Activated T-cell treated with anti-CD3 and anti-CD28 coated beads, Interleukin-2, amount 50 U/mL, for 48 hours (primary cell): Measurements from ENCODE around the gene CD81.
"Not testable (repeated sequence)": the region's sequence is repeated elsewhere in the genome, so short reads cannot be mapped to it uniquely, and the experiment has no call there.

Experiments used
- DNase-seq, 2 experiments: peaks; one replicate each; pipeline ENCODE4 v3.0.0-alpha.2; 2020

Gene CD81

DNA sequence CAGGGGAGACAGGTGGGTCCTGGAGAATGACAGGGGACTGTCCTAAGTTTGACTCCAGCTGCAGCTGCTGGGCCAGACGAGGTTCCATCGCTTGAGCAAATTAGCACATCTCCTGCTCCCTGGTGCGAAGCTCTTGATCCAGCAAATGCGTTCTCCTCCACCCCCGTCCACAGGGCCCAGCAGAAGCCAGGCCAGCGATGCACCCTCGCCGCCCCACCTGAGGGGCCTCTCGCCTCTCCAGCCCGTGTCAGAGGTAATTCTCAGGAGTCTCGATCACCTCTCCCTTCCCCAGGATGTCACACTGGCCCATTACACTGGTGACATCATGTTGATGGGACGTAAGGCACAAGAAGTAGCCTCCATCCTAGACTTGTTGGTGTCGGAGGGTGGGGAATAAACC is 19.5 kb upstream of the CD81 start:
- not testable (repeated sequence) for DNase-seq

DNA sequence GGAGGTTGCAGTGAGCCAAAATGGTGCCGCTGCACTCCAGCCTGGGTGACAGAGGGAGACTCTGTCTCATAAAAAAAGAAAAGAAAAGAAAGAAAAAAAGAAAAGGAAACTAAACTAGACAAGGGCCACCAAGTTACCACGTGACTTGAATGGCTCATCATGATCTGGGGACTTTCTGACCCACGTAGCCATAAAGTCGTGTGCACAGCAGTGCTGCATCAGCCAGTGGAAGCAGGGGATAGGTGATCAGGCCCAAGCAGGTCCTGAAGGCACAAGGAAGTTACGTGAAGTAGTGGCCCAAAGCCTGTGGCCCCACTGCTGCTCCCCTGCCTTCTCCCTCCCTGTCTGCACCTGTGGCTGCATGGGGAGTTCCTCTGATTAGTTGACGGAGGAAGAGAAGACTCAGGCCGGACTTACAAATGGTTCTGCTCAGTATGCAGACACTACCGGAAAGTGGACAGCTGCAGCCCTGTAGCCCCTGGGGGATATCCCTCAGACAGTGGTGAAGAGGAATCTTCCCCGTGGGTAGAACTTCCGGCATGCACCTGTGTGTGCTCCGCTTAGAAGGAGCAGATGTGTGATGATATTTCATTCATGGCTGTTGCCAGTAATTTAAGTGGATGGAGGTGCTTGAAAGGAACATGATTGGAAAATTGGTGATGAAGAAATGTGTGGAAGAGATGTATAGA is 18.2 kb upstream of the CD81 start:
- no peak for DNase-seq

DNA sequence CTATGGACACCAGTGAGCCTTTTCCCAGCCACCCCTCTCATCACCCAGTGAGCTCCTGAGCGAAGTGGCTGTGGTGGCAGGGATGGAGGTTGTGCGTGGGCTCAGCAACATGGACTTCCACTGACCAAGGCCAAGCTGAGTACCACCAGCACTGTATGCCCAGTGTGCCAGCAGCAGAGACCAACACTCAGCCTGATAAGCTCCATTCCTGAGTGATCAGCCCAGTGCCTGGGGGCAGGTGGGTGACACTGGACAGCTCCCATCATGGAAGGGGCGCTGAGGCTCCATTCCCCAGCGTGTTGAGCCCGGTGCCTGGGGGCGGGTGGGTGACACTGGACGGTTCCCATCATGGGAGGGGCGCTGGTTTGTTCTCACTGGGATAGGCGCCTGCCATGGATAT is 17.6 kb upstream of the CD81 start:
- DNase-seq: no peak

DNA sequence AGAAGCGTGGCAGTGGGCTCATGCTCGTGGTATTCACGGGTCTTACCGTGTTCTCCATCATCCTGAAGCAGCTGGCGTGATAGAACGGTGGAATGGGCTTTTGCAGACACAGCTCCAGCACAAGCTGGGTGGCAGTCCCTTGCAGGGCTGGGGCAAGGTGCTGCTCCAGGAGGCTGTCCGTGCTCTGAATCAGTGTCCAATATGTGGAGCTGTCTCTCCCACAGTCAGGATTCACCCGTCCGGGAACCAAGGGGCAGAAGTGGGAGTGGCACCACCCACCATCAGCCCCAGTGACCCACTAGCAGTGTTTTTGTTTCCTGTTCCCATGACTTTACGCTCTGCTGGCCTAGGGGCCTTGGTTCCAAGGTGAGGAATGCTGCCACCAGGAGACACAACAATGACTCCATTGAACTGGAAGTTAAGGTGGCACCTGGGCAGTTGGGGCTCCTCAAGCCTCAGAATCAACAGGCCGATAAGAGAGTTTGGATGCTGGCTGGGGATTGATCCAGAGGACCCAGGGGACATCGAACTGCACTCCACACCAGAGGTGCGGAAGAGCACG is 16.9 kb upstream of the CD81 start:
- DNase-seq: no peak

DNA sequence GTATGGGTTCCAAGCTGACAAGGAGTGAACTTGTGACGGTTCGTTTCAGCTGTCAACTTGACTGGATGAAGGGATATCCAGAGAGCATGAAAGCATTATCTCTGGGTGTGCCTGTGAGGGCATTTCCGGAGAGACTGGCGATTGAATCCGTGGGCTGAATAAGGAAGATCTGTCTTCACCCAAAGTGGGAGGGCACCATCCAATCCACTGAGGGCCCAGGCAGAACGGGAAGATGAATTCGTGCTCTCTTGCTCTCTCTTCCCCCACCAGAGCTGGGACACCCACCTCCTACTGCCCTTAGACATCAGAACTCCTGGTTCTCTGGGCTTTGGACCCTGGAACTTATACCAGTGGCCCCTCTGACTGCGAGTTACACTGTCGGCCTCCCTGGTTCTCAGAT is 15.5 kb upstream of the CD81 start:
- no peak for DNase-seq

DNA sequence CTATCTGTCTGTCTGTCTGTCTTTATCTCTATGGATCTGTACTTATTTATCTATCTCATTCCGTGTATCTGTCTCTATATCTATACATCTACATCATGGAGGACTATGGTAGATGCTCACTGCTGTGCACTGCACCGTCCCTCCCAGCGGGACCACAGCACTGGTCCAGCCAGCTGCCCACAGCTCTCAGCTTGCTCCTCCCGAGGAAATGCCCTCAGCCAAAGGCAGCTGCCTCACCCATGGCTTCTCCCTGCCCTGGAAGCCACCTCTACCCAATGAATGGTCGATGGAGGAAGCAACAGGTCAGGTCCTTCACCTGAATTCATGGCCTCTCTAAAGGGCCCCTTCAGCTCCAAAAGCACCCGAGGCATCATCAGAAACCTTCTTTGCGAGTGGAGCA is 14.7 kb upstream of the CD81 start:
- no peak for DNase-seq

DNA sequence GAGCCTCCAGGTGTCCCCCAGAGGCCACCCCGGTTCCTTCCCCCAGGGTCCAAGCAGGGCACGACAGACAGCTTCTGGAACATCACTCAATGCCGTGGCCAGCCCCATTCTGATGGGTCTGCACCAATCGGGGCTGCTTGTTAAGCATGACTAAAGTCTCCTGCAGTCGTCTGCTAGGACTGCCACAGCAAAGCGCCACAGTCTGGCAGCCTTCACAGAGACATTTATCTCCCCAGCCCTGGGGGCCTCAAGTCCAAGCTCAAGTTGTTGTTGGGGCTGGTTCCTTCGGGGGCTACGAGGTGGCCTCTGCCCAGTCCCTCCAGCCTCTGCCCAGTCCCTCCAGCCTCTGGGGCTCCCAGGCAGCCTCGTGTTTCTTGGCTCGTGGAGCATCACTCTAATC is 14.0 kb upstream of the CD81 start:
- no peak for DNase-seq

DNA sequence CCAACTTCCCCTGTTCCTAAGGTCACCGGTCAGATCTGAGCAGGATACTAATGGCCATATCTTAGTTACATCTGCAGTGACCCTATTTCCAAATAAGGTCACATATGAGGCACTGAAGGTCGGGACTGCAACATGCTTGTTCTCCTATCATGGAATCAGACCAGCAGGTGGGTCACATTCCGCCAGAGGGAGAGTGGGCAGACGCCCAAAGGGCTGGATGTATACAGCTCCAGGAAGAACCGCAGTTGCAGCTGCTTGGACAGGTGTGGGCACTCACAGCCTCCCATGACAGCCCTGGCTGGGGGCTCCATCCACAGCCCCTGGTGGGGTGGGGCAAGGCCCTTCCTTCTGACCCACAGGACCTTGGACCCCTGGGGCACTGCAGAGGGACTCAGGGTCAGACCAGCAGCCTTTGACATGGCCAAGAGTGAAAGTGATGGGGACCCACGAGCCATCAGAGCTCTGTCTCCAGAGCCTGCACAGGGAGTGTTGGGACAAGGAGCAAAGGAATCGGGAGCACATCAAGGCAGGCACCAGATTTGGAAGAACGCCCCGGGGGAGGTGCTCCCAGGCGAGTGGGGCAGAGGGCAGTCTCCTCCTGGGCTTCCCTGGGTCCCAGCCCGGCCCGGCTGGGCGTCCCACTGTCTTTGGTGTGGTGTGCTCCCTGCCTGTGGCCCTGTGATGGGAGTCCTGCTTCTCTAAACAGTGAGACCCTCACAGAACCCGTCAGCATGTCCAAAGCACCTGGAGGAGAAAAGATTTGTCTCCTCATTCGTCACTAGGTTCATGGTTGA is 13.3 kb upstream of the CD81 start:
- no peak for DNase-seq

DNA sequence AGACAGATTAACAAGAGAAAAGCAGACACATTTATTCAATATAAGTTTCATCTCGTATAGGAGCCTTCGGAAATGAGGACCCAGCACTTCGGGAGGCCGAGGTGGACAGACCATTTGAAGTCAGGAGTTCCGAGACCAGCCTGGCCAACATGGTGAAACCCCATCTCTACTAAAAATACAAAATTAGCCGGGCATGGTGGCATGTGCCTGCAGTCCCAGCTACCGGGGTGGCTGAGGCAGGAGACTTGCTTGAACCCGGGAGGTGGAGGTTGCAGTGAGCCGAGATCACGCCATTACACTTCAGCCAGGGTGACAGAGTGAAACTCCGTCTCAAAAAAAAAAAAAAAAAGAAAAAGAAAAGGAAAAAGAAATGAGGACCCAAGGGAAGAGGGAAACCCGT is 12.7 kb upstream of the CD81 start:
- DNase-seq: not testable (repeated sequence)

DNA sequence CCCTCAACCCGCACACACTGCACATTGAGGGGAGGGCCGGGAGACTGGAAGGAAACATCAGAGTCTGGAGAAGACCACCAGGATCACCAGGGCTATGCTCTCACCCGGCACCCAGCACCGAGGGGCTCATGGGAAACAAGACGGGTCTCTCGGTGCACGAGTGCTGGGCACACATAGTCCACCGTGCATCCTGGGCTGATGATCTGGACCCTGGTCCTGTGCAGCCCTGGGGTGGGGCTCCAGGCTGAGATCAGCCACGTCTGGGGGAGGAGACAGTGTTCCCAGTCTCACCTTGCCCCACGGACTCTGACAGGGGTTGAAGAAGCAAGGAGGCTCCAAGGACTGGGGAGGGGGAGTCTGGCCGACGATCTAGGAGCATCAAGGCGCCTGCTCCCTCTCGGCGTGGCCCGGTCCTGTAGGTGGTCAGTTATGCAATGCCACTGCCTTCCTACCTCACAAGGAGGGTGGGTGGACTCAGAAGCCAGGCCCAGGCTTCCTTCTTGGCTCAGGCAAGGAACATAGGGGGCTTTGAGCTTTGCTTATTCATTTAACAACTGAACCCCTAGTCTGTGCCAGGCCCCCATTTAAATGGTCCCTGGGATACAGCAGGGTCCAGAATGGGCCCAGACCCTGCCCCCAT is 11.4 kb upstream of the CD81 start:
- DNase-seq: no peak

DNA sequence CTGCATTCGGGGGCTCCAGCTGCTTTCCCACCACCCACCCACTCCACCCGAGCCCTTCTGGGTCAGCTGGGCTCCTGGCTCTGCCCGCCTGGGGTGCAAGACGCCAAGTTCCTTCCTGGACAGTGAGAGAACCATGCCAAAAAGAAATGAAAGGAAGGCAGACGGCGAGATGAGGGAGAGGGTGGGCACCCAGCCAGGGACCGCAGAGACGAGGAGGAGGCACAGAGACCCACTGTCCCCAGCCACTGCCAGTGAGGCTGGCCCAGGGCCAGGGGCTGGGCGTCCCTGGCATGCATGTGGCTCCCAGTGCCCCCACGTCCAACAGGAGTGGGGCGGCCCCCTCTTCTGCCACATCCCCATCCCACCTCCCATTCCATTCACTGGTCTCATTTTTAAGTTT is 10.8 kb upstream of the CD81 start:
- no peak for DNase-seq

DNA sequence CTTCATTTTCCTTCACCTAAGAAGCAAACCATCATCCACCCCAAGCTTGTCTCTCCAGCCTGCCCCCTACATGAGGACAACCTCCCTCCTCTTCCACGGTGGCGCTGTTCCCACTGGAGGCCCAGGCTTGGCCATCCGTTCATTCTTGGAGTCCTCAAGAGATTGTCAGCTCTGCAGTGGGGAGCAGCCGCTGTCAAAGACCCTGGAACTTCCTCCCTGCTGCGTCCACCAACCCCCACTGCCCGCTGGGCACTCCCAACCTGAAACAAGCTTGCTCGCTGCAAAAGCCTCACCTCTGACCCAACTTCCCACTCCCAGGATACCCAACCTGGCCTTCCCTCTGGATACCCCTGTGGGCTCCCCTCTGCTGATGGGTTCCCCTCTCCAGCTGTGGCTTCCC is 10.4 kb upstream of the CD81 start:
- no peak for DNase-seq

DNA sequence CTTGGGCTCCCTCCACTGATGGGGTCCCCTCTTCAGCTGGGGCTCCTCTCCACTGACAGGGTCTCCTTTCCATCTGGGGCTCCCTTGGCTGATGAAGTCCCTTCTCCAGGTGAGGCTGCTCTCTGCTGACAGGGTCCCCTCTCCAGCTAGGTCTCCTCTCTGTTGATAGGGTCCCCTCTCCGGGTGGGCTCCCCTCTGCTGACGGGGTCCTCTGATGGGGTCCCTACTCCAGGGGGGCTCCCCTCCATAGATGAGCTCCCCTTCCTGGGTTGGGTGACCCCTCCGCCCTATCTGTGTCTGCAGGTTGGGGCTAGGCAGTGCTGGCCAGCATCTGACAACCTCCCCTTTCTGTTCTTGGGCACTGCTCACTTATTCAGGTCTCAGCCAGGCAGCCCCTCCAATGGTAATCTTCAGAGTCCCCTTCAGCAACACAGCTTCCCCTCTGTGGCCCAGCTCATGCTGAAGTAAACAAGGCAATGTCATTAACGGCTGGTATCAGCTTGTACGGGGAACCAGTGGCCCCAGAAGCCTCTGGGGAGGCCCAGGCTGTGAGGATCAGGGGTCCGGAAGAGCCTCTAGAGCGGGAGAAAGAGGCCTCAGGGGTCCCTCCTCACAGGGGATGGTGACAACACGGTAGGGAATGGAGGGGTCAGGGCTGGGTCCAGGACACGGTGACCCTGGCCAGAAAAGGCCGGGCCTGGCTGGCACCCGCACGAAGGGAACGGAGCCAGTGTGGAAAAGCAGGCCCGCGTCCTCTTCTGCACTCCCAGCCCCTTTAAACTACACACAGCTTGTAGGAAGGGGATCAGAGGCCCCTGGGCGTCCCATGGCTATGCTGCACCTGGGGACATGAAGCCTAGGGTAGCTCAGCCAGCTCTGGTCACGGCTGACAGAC is 9.6 kb upstream of the CD81 start:
- no peak for DNase-seq

DNA sequence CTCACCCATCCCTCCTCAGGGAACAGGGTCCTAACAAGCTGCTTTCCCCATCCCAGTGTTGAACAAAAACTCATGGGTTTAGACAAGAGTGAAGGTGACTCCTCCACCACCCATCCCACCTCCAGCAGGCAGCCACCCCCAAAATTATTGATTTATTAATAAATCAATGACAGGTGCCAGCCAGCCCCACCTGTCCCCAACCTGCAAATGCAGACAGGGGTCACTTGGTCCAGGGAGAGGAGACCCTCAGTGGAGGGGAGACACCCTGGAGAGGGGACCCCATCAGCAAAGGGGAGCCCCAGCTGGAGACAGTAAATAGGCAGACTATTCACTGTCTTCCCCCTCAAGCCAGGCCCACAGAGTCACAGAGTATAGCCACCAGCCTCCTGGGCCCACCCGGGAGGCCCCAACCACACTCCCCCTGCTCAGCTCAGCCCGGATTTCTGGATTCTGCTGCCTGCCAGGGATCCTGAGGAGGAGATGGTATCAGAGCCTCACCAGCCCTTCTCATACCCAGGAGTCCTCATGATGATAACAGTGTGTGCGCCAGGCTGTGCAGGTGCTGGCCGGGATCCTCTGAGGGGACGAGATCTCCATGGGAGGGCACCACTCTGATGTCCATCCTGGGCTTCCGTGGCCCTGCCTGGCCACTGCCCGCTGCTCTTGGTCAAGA is 8.8 kb upstream of the CD81 start:
- no peak for DNase-seq

DNA sequence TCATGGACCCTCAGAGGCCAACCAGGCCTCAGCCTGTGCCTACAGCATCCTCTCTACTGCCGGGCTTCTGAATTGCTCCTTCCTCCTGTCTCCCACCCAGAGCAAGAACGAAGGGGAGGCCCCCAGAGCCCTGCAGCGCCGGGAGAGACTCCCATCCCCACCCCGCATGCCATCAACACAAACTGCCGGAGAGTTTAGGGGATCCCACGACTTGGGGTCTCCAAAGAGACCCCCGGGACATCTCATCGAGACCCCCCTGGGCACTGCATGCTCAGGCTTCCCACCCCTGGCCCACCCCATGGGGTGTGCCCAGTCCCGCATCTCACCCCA is 8.3 kb upstream of the CD81 start:
- DNase-seq: no peak

DNA sequence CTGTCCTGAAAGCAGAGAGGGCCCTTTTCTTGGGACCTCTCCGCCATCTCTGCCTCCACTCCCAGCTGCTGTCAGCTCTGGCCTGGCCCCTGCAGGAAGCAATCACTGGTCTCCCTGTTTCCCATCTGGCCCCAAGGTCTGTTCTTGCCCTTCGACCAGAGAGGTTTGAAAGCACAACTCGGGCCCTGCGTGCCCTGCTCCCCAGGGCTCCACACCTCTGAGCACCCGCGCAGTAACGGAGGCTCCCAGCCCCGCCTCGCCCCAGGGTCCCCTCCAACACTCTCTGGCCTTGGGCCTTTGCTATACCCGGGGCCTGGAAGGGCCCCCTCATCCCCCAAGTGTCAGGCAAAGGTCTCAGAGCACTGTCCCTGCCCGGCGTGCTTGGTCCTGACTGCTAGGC is 7.8 kb upstream of the CD81 start:
- no peak for DNase-seq

DNA sequence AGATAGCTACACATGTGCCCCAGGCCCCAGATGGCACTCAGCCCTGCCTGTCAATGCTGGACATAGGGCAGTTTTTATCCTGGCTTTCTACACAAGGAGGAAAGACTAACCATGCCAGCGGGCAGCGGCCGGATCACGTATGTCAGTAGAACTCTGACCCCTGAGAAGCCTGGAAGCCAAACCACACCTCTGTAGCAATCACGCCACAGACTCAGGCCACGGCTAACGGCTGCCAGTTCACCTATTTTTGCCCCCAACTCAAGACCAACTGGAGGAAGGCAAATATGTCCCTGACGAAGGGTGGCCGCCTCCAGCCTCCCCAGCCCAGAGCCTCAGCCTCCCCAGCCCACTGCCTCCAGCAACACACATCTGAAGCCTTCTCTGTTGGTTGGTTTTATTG is 7.2 kb upstream of the CD81 start:
- DNase-seq: no peak

DNA sequence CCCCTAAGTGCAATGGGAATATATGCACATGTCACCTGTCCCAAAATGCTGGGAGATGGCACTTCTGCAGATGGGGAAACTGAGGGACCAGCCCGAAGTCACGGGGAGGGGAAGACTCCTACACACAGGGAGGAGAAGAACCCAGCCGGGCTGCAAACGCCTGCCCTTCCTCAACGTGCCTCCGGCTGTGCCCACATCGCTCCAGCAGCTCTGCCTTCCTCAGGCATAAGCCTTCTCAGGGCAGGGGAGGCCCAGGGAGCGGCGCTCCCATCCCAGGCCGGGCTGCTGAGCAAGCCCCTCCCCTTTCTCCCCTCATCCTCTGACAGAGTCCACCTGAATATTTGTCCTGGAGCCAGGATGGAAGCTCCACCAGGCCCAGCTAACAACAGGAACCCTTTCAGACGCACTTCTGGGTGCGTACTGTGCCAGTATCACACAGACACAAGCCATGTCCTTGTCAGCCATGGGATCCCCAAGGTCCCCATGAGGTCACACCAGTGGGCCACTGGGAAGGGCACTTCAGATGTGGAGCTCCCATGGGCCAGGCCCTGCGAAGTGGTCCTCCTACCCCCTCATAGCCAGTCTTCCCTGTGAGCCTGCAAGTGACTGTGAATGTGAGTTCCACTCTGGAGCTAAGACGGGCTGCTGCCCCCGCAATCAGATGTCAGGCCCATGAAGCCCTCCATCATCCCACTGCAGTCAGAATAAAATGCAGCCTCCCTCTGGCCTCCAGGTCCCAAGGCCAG is 2.5 kb upstream of the CD81 start:
- no peak for DNase-seq

DNA sequence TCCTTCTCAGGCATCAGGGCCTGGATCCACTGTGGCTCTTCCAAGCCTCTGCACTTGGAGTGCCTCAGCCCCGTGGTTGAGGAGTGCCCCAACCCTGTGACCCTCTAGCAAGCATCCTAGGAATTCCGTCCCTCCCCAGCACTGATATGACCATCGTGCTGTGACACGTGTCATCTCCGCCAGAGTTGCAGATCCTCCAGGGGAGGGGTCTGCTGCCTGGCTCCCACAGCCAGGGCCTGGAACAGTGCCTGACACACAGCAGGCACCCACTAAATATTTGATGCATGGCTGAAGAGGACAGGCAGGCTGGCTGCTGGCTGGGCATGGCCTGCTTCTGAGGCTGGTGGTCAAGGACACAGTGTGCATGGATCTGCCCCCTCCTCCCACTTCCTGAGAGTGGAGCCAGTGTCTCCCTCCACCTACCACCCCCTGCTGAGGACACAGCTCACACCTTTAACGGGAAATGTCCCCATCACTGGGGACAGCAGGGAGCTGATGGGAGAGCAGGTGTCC is 1.7 kb upstream of the CD81 start:
- no peak for DNase-seq

DNA sequence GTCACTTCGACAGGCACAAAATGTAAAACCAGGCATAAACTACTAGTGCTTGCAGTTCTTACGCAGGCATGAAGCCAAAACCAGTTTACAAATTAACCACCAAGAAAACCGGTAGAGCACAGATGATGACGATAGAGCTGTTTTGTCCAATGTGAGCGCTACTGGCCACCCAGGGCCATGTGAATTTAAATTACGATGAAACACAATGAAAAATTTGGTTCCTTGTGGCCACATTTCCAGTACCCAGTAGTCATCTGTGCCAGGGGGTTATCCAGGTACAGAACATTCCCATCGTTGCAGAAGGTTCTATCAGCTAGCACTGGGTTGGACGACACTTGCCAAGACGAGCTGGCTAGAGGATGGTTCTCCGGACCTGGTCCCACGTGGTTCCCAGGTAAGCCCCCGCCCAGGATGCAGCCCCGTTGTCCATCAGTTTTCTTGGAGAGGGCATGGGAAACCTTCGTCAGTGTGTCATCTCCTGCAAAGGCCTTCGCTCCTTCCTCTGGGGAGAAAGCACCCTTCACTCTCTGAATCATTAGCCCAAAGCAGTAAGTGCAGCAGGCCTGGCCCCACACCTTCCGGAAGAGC is 1.1 kb upstream of the CD81 start:
- DNase-seq: no peak
